GM19193 (cell line): ENCODE data around the gene ERC2.

ENCODE experiments used
- POLR2A ChIP-seq: IDR thresholded peaks from 4 replicates; pipeline ENCODE4 v1.6.1; 2011; ENCODE audit not compliant: insufficient read depth, insufficient read length; ENCODE audit errors: extremely low read depth

Gene ERC2

DNA sequence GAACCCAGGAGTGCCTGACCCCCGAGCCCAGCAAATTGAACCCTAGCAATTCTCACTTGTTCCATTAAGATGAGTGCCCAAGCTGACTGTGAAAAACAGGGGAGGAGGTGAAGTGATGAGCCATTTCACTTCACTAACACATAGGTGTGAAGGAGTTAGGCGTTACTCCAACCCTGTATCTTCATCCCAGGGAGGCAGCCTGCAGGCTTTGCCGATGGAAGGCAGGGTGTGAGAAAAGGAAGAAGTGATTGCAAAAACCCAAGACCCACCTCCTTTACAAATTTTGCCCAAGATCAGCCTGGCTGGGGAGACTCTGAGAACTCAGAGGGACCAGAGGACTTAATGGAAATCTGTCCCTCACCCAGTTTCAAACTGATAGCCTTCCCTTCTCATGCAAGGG is 851.5 kb downstream of the ERC2 start:
- TF ChIP-seq POLR2A: no peak

- TF ChIP-seq POLR2A: no peak
These were observed 852.5 kb downstream of the ERC2 start for GRCh38 chr3:55615694-55616295.

- TF ChIP-seq POLR2A: no peak
These were observed 853.1 kb downstream of the ERC2 start for GRCh38 chr3:55615039-55615693.

- no peak for TF ChIP-seq POLR2A
These were observed 857.1 kb downstream of the ERC2 start for GRCh38 chr3:55611121-55611520.

- TF ChIP-seq POLR2A: no peak
These were observed 858.9 kb downstream of the ERC2 start for GRCh38 chr3:55609230-55609827.

DNA sequence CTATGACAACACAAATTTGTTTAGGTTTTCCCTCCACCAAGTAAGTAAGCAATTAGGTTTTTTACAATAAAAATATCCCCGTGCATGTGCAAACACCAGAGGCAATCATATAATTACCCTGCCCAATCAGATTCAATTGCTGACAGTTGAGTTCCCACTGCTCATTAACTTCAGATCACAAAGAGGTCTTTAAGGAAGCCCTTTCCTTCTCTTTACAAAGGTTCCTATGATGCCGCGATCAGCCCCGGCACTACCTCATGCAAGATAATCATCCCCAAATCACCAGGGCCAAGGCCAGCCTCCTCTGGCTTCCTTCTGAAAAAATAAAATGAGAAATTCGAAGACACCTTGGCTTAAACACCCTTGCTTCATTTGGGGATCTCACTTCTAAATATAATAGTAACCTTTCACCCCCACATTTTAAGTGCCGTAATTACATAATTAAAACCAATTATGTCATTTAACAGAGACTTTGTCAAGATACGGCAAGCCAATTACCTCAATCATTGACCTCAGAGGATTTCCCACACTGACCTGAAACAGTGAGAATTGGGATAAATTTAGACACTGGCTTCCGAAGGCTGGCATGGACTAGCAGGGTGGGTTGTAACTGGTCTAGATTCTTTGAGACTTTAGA is 859.8 kb downstream of the ERC2 start:
- no peak for TF ChIP-seq POLR2A

- no peak for TF ChIP-seq POLR2A
These were observed 860.4 kb downstream of the ERC2 start for GRCh38 chr3:55607844-55608243.

DNA sequence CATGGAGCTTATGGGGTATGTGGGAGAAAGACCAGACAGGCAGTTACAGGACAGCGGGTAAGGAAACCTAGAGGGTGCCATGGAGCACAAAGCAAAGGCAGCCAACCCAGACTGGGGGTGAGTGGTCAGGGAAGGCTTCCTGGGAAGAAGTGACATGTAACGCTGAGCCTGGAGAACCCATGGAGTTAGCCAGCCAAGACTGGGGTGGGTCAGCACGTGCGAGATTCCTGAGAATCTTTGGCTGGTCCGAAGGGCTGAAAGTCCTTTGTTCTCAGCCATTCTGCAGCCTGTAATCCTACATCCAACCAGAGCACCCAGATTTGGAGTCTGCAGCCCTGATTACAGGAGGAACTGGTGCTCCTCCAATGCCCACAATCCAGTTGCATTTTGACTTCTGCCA is 861.1 kb downstream of the ERC2 start:
- TF ChIP-seq POLR2A: no peak

DNA sequence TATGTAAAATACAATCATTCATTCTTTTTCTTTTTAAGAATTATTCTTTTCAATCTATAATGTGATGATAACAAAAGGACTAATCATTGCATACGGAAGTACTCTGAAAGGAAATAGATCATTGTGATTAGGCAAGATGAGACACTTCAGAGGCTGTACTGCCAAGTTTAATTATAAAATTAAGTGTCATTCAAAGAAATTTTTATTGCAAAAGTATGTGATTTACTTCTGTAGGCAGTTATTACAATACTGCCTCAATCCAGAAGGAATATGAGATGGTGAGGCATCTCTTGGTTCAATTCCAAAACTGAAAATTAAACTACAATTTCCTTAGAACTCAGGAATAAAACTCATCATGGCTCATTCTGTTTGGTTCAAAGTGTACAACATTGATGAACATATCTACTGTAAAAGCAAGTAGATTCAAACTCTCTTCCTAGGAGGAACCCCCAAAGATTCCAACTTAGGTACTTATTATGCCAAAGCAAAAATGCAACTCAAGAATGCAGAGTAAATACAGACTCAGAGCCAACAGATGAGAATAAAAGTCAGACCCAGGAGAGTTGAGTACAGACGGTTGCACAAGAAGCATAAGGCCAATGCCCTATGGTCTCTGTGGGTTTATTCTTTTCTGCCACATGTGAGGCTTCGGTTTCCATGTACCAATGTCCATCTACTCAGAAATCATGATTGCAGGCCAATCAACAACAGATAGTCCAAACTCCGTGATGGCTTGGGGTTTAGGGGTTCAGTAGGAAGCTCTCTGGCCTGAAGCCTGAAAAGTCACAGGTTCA is 862.6 kb downstream of the ERC2 start:
- no peak for TF ChIP-seq POLR2A

DNA sequence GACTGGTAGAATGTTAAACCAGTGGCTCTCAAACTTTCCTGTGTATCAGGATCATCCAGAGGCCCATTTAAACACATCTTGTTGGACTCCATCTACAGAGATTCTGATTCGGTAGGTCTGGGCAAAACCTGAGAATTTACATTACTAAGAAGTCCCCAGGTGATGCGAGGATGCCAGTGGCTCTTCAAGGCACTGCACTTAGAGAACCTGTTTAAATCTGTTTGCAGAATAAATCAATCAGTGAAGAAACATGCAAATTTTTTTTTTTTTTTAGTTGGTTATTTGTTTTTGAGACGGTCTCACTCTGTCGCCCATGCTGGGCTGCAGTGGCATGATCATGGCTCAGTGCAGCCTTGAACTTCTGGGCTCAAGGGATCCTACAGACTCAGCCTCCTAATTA is 863.4 kb downstream of the ERC2 start:
- no peak for TF ChIP-seq POLR2A

- TF ChIP-seq POLR2A: no peak
These were observed 863.9 kb downstream of the ERC2 start for GRCh38 chr3:55604402-55604801.

GRCh38 chr3:55601366-55602080 is 866.7 kb downstream of the ERC2 start:
- no peak for TF ChIP-seq POLR2A

DNA sequence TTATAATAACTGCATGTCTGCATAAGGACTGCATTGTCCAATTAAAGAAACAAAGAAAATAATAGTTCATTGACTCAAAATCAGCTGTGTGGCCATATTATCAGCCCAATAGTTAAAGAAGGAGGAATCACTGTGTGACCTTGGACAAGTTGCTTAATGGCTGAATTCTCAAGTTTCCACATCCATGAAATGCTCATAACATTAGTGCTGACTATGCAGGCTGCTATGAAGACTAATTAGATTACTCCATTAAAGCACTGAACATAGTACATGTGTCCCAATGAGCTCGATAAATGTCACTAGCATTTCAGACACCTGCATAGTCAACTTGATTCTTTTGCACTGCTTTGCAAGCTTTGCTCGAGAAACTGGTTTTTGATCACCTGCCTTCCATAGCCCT is 870.0 kb downstream of the ERC2 start:
- TF ChIP-seq POLR2A: no peak

- TF ChIP-seq POLR2A: no peak
These were observed 870.6 kb downstream of the ERC2 start for GRCh38 chr3:55597641-55598040.

DNA sequence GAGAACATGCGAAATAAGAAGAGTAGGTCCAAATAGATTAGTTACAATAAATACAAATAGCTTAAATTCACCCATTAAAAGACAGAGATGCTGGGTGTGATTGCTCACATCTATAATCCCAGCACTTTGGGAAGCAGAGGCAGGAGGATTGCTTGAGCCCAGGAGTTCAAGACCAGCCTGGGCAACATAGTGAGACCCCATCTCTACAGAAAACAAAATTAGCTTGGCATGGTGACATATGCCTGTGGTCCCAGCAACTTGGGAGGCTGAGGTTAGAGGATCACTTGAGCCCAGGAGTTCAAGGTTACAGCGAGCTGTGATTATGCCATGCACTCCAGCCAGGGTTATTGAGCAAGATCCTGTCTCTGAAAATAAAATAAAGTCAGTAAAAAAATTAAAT is 872.1 kb downstream of the ERC2 start:
- TF ChIP-seq POLR2A: no peak

- TF ChIP-seq POLR2A: no peak
These were observed 872.8 kb downstream of the ERC2 start for GRCh38 chr3:55595420-55595819.
